HG03039 (cell line): ENCODE measurements around the gene CCL15.

ENCODE experiments used
- ATAC-seq: cut with Tn5 transposase; IDR thresholded peaks from one replicate; pipeline ENCODE4 v1.9.1; 2021; ENCODE audit warnings: mild to moderate bottlenecking, moderate library complexity; ENCODE audit not compliant: unreplicated experiment

Gene CCL15

GRCh38 chr17:35948092-35948491, 53.3 kb downstream of the CCL15 start:
- ATAC-seq = no peak
